ENCODE data around the gene PLEKHJ1. TPM values are rescaled to one million over a fixed set of nuclear protein-coding genes. Genes with fewer than 3 reads are reported as not detected.

The PLEKHJ1 gene
- polyA plus RNA-seq, 1 of the 3 experiments (the other 2 are of a cell fraction): 151 TPM

DNA sequence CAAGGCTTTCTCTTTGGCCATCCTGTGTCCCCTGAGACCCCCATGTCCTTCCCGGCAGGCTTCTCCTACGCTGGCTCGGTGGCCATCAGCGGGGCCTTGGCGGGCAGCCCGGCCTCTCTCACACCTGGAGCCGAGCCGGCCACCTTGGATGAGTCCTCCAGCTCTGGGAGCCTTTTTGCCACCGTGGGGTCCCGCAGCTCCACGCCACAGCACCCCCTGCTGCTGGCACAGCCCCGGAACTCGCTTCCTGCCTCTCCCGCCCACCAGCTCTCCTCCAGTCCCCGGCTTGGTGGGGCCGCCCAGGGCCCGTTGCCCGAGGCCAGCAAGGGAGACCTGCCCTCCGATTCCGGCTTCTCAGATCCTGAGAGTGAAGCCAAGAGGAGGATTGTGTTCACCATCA is 14.2 kb downstream of the PLEKHJ1 start (continued):
- TF ChIP-seq, protein P1, sequence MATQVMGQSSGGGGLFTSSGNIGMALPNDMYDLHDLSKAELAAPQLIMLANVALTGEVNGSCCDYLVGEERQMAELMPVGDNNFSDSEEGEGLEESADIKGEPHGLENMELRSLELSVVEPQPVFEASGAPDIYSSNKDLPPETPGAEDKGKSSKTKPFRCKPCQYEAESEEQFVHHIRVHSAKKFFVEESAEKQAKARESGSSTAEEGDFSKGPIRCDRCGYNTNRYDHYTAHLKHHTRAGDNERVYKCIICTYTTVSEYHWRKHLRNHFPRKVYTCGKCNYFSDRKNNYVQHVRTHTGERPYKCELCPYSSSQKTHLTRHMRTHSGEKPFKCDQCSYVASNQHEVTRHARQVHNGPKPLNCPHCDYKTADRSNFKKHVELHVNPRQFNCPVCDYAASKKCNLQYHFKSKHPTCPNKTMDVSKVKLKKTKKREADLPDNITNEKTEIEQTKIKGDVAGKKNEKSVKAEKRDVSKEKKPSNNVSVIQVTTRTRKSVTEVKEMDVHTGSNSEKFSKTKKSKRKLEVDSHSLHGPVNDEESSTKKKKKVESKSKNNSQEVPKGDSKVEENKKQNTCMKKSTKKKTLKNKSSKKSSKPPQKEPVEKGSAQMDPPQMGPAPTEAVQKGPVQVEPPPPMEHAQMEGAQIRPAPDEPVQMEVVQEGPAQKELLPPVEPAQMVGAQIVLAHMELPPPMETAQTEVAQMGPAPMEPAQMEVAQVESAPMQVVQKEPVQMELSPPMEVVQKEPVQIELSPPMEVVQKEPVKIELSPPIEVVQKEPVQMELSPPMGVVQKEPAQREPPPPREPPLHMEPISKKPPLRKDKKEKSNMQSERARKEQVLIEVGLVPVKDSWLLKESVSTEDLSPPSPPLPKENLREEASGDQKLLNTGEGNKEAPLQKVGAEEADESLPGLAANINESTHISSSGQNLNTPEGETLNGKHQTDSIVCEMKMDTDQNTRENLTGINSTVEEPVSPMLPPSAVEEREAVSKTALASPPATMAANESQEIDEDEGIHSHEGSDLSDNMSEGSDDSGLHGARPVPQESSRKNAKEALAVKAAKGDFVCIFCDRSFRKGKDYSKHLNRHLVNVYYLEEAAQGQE (IDR thresholded peaks at IDR 0.05; ENCODE audit: low read depth, low read length): no peak
- TF ChIP-seq FOSL2 (IDR thresholded peaks at IDR 0.05; ENCODE audit: borderline replicate concordance, low read depth): no peak
- no peak for TF ChIP-seq TEAD4 (IDR thresholded peaks at IDR 0.05; ENCODE audit: borderline replicate concordance, insufficient read depth)
- TF ChIP-seq TAF1 (IDR thresholded peaks at IDR 0.05; ENCODE audit: borderline replicate concordance, low read depth, low read length): no peak
- no peak for TF ChIP-seq RFX5 (IDR thresholded peaks at IDR 0.05; ENCODE audit: low read length)
- peak; percentile 15; the same call in 1 of the 2 replicates for TF ChIP-seq RAD21 (IDR thresholded peaks at IDR 0.05; ENCODE audit: low read length)
- TF ChIP-seq POLR2AphosphoS5 (IDR thresholded peaks at IDR 0.05; ENCODE audit: low read depth, low read length): no peak
- TF ChIP-seq CHD2 (IDR thresholded peaks at IDR 0.05; ENCODE audit: low read length, partially characterized antibody): no peak
- TF ChIP-seq MXI1 (IDR thresholded peaks at IDR 0.05; ENCODE audit: low read depth, low read length): no peak
- TF ChIP-seq CTCF (IDR thresholded peaks at IDR 0.05): peak; percentile 40
- no peak for TF ChIP-seq YY1 (IDR thresholded peaks at IDR 0.05; ENCODE audit: low read depth)
- peak; percentile 20 for TF ChIP-seq SMC3 (IDR thresholded peaks at IDR 0.05; ENCODE audit: low read depth, low read length)
- TF ChIP-seq ZBTB33 (IDR thresholded peaks at IDR 0.05; ENCODE audit: borderline replicate concordance, low read depth): no peak
